GM23248 (cell line): Measurements from ENCODE around the gene CAPRIN2. TPM values are rescaled to one million over a fixed set of nuclear protein-coding genes. Genes with fewer than 3 reads are reported as not detected.

Experiments used
- DNase-seq: peaks from one replicate; pipeline ENCODE4 v3.0.0-alpha.2; 2015
- H2AFZ ChIP-seq: fragments of 200-600 bp; sonication (generic); 2 replicates; pipeline ENCODE4 v1.6.1; 2016; ENCODE audit warnings: antibody characterized with exemption
- H3F3A ChIP-seq: fragments of 200-600 bp; sonication (generic); 2 replicates; pipeline ENCODE4 v1.6.1; 2016; ENCODE audit warnings: mild to moderate bottlenecking, antibody characterized with exemption, mixed run types; ENCODE audit not compliant: insufficient read depth
- H3K27ac ChIP-seq: fragments of 200-600 bp; sonication (generic); 2 replicates; pipeline ENCODE4 v1.5.1; 2016; ENCODE audit warnings: mild to moderate bottlenecking
- H3K27me3 ChIP-seq: fragments of 200-600 bp; sonication (generic); replicated peaks from 2 replicates; pipeline ENCODE4 v1.6.1; 2016; ENCODE audit warnings: mild to moderate bottlenecking; ENCODE audit not compliant: insufficient read depth
- H3K36me3 ChIP-seq: fragments of 200-600 bp; sonication (generic); 2 replicates; pipeline ENCODE4 v1.6.1; 2016; ENCODE audit warnings: low read depth, mild to moderate bottlenecking
- H3K4me1 ChIP-seq: fragments of 200-600 bp; sonication (generic); 2 replicates; pipeline ENCODE4 v1.6.1; 2016; ENCODE audit warnings: mild to moderate bottlenecking; ENCODE audit not compliant: insufficient read depth
- H3K4me2 ChIP-seq: fragments of 200-600 bp; sonication (generic); one replicate; pipeline ENCODE4 v1.6.1; 2016; ENCODE audit warnings: mild to moderate bottlenecking; ENCODE audit not compliant: unreplicated experiment
- H3K4me3 ChIP-seq: fragments of 200-600 bp; sonication (generic); 2 replicates; pipeline ENCODE4 v1.5.1; 2016; ENCODE audit warnings: mild to moderate bottlenecking
- H3K79me2 ChIP-seq: fragments of 200-600 bp; sonication (generic); 2 replicates; pipeline ENCODE4 v1.6.1; 2016; ENCODE audit warnings: mild to moderate bottlenecking; ENCODE audit not compliant: insufficient read depth
- H3K9ac ChIP-seq: fragments of 200-600 bp; sonication (generic); 2 replicates; pipeline ENCODE4 v1.6.1; 2016; ENCODE audit warnings: mild to moderate bottlenecking
- H3K9me2 ChIP-seq: fragments of 200-600 bp; sonication (generic); 2 replicates; pipeline ENCODE4 v1.6.1; 2016; ENCODE audit warnings: mixed run types, mild to moderate bottlenecking, moderate library complexity; ENCODE audit not compliant: insufficient read depth
- H3K9me3 ChIP-seq: fragments of 200-600 bp; sonication (generic); one replicate; pipeline ENCODE4 v1.6.1; 2017; ENCODE audit warnings: low read depth
- H4K20me1 ChIP-seq: fragments of 200-600 bp; sonication (generic); 2 replicates; pipeline ENCODE4 v1.6.0; 2016; ENCODE audit not compliant: insufficient read depth
- EZH2 ChIP-seq: fragments of 200-600 bp; sonication (generic); IDR thresholded peaks from 2 replicates; pipeline ENCODE4 v1.6.1; 2018; ENCODE audit warnings: antibody characterized with exemption, mild to moderate bottlenecking; ENCODE audit not compliant: insufficient read depth, poor library complexity, severe bottlenecking
- EZH2phosphoT487 ChIP-seq: fragments of 200-600 bp; sonication (generic); IDR thresholded peaks from 2 replicates; pipeline ENCODE4 v1.6.1; 2018; ENCODE audit warnings: antibody characterized with exemption, moderate library complexity, mild to moderate bottlenecking, low read depth; ENCODE audit not compliant: insufficient read depth
- WGBS, 2 experiments: methylation state at CpG; one replicate each; pipeline ENCODE4 v1.1.6; 2015 to 2017; ENCODE audit warnings: low lambda C conversion rate in 2 of 2, low coverage in 1 of 2; ENCODE audit errors: missing lambda C conversion rate in 2 of 2; 5-methylcytosine and 5-hydroxymethylcytosine counted together
- in situ Hi-C: fragments of 300-500 bp; cut with MboI; formaldehyde crosslinking; loops from 2 replicates; pipeline ENCODE4 v1.15.0; 2020
- polyA plus RNA-seq: library from polyadenylated mRNA; unstranded; fragments of >200 nt; fragmentation: Nextera tagmentation; extraction: Ambion mirVana; gene quantifications from 2 replicates; pipeline ENCODE4 v1.2.1, GENCODE V29; 2016
- total RNA-seq: library from RNA; depleted of rRNA; stranded (reverse); fragments of >200 nt; shearing (Covaris generic); gene quantifications from 2 replicates; pipeline ENCODE4 v1.2.3, GENCODE V29; 2014

CAPRIN2 gene
- total and polyA plus RNA-seq, 2 experiments from 2014 or later, result 20.1 to 33.0 TPM

GRCh38 chr12:30696103-30696408, 58.7 kb downstream of the CAPRIN2 start:
- in situ Hi-C loops, result no loop called here
- peak overlapping the region; percentile 94 for H3K4me2 ChIP-seq
- H3K36me3 ChIP-seq, result no peaks in the 10 kb centered on the region
- peak overlapping the region; percentile 96 for H3K4me3 ChIP-seq
- no peaks in the 10 kb centered on the region for H4K20me1 ChIP-seq
- H3K27ac ChIP-seq, result peak overlapping the region; percentile 32
- H3K4me1 ChIP-seq, result peaks cover 32% of the 10 kb centered on the region
- WGBS, 2 experiments, result 8 to 9% methylated on average over 6 of the region's 6 CpGs
- no peaks in the 10 kb centered on the region for H3K27me3 ChIP-seq
- H3K9me2 ChIP-seq, result no peaks in the 10 kb centered on the region
- H3F3A ChIP-seq, result peaks cover 40% of the 10 kb centered on the region
- H3K9ac ChIP-seq, result peak overlapping the region; percentile 89
- DNase-seq, result no peak
- H3K79me2 ChIP-seq, result peaks cover 45% of the 10 kb centered on the region
- H2AFZ ChIP-seq, result peak overlapping the region; percentile 100
- TF ChIP-seq EZH2, result no peak
- no peak for TF ChIP-seq EZH2phosphoT487
- no peaks in the 10 kb centered on the region for H3K9me3 ChIP-seq

GRCh38 chr12:30695199-30696102, 59.3 kb downstream of the CAPRIN2 start, which contains the start of gene IPO8:
TSS of gene IPO8 (minus strand) at chr12:30695869. CDS start at chr12:30695647, 222 bp downstream.
- peak within 1 kb of the TSS; percentile 32 for H3K27ac ChIP-seq
- peak within 1 kb of the TSS; percentile 89 for H3K9ac ChIP-seq
- no peaks in the 10 kb centered on the region for H3K36me3 ChIP-seq
- H4K20me1 ChIP-seq, result no peaks in the 10 kb centered on the region
- H3K4me1 ChIP-seq, result peaks cover 38% of the 10 kb centered on the region
- peak within 1 kb of the TSS; percentile 96 for H3K4me3 ChIP-seq
- 0 to 1% methylated on average over 51 to 69 of the region's 71 CpGs for WGBS, 2 experiments
- peaks cover 40% of the 10 kb centered on the region for H3F3A ChIP-seq
- H3K4me2 ChIP-seq, result peak within 1 kb of the TSS; percentile 94
- no peaks in the 10 kb centered on the region for H3K9me2 ChIP-seq
- peak; percentile 96 for DNase-seq
- no peaks in the 10 kb centered on the region for H3K27me3 ChIP-seq
- in situ Hi-C loops, result no loop called here
- H3K79me2 ChIP-seq, result peaks cover 50% of the 10 kb centered on the region
- H2AFZ ChIP-seq, result peak within 1 kb of the TSS; percentile 100
- no peaks in the 10 kb centered on the region for H3K9me3 ChIP-seq
- no peak for TF ChIP-seq EZH2
- no peak for TF ChIP-seq EZH2phosphoT487

- H4K20me1 ChIP-seq, result no peaks in the 10 kb centered on the region
- H3K36me3 ChIP-seq, result 0 out of 2 replicates have a peak, but pooled peaks cover 1% of the 10 kb centered on the region
- H3K4me1 ChIP-seq, result peaks cover 38% of the 10 kb centered on the region
- H3K4me3 ChIP-seq, result peak overlapping the region; percentile 96
- WGBS, 2 experiments, result 5% methylated on average over 16 of the region's 16 CpGs
- H3K27me3 ChIP-seq, result no peaks in the 10 kb centered on the region
- DNase-seq, result peak; percentile 71
- peaks cover 58% of the 10 kb centered on the region for H3K79me2 ChIP-seq
- in situ Hi-C loops, result no loop called here
- H3K9ac ChIP-seq, result peak overlapping the region; percentile 89
- peaks cover 37% of the 10 kb centered on the region for H3F3A ChIP-seq
- TF ChIP-seq EZH2 (no peak), EZH2phosphoT487 (no peak)
- H2AFZ ChIP-seq, result peak overlapping the region; percentile 100
- H3K9me2 ChIP-seq, result no peaks in the 10 kb centered on the region
- no peaks in the 10 kb centered on the region for H3K9me3 ChIP-seq
- peak overlapping the region; percentile 92 for H3K4me2 ChIP-seq
- peak overlapping the region; percentile 22 for H3K27ac ChIP-seq
Measured at GRCh38 chr12:30694412-30695198, 60.1 kb downstream of the CAPRIN2 start.

DNA sequence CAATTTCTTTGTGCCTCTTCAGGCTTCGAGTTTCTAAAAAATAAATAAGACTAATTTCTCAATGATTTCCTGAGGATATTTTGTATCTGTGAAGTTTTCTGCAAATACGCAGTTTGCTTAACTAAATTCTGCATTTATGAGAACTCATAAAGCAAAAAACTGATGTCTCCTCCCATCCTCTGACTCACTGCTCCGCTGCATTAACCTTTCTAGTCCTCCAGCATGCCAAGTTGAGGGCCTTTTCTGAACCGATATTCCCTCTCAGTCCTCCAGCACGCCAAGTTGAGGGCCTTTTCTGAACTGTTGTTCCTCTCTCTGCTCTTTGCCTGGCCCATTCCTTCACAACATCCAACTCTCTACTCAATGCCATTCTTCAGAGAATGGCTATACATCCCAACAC, 62.3 kb downstream of the CAPRIN2 start:
- H3K4me3 ChIP-seq, result peak overlapping the region; percentile 56
- 0 out of 2 replicates have a peak, but pooled peaks cover 7% of the 10 kb centered on the region for H3K36me3 ChIP-seq
- WGBS, 2 experiments, result 2 to 6% methylated on average over 5 of the region's 5 CpGs
- H3K27ac ChIP-seq, result peak overlapping the region; percentile 60
- DNase-seq, result peak; percentile 80
- TF ChIP-seq EZH2 (no peak), EZH2phosphoT487 (no peak)
- H3K4me2 ChIP-seq, result peak overlapping the region; percentile 86
- peaks cover 37% of the 10 kb centered on the region for H3F3A ChIP-seq
- H3K4me1 ChIP-seq, result peaks cover 40% of the 10 kb centered on the region
- peak overlapping the region; percentile 35 for H3K9ac ChIP-seq
- in situ Hi-C loops, result no loop called here
- no peaks in the 10 kb centered on the region for H3K9me3 ChIP-seq
- H3K27me3 ChIP-seq, result no peaks in the 10 kb centered on the region
- peaks cover 79% of the 10 kb centered on the region for H3K79me2 ChIP-seq
- H4K20me1 ChIP-seq, result no peaks in the 10 kb centered on the region
- no peaks in the 10 kb centered on the region for H3K9me2 ChIP-seq
- peak overlapping the region; percentile 67 for H2AFZ ChIP-seq
